Spinal cord (tissue), 10 donors: ENCODE data around the gene RAB15. TPM values are rescaled to one million over a fixed set of nuclear protein-coding genes. Genes with fewer than 3 reads are reported as not detected.

Source experiments
- DNase-seq, 6 donors: peaks; one replicate each; pipeline versions ENCODE4 v3.0.0 to v3.0.0-alpha.2; 2013 to 2015; ENCODE audit warnings: low spot score in 6 of 6, low read depth in 4 of 6
- H3K27ac ChIP-seq: one replicate; pipeline ENCODE4 v1.5.1; 2013; ENCODE audit warnings: low read depth, low read length, control low read depth
- H3K27me3 ChIP-seq: one replicate; pipeline ENCODE4 v1.6.1; 2013; ENCODE audit warnings: low read length; ENCODE audit not compliant: control insufficient read depth, insufficient read depth
- H3K36me3 ChIP-seq: one replicate; pipeline ENCODE4 v1.6.1; 2013; ENCODE audit warnings: low read length; ENCODE audit not compliant: control insufficient read depth, insufficient read depth
- H3K4me1 ChIP-seq: one replicate; pipeline ENCODE4 v1.6.1; 2013; ENCODE audit warnings: low read length; ENCODE audit not compliant: control insufficient read depth, insufficient read depth
- H3K4me3 ChIP-seq: one replicate; pipeline ENCODE4 v1.5.1; 2013; ENCODE audit warnings: low read depth, low read length, control low read depth
- H3K9me3 ChIP-seq: one replicate; pipeline ENCODE4 v1.6.1; 2013; ENCODE audit warnings: low read length; ENCODE audit not compliant: control insufficient read depth, insufficient read depth
- WGBS: methylation state at CpG from one replicate; pipeline ENCODE4 v1.1.5; 2013; ENCODE audit warnings: missing lambda C conversion rate; ENCODE audit not compliant: insufficient coverage; 5-methylcytosine and 5-hydroxymethylcytosine counted together
- polyA plus RNA-seq, 2 donors: library from polyadenylated mRNA; unstranded; fragments of 120-200 nt; gene quantifications; one replicate each; pipeline ENCODE4 v1.2.1, GENCODE V29; 2013; ENCODE audit not compliant: insufficient read length in 2 of 2
- total RNA-seq, 2 donors: library from RNA; depleted of rRNA in 1 of 2; stranded (reverse); fragments of 120-200 nt in 1 of 2; fragments of >200 nt in 1 of 2; gene quantifications; one replicate each; pipeline versions ENCODE4 v1.2.3 to v1.2.4, GENCODE V29; 2013 to 2014
- donor health status: healthy.

Gene RAB15
- total and polyA plus RNA-seq, 4 donors, result 23.5 to 102 (median 57.6) TPM

- Histone ChIP-seq H3K9me3 (no peaks in the 10 kb centered on the region), H3K27ac (no peak overlapping the region), H3K36me3 (peaks cover 53% of the 10 kb centered on the region), H3K4me3 (no peak overlapping the region), H3K27me3 (no peaks in the 10 kb centered on the region), H3K4me1 (peaks cover 8% of the 10 kb centered on the region)
- no peak for DNase-seq
Measured at GRCh38 chr14:64951724-64952123, 20.4 kb downstream of the RAB15 start.

- Histone ChIP-seq H3K27me3 (no peaks in the 10 kb centered on the region), H3K36me3 (peaks cover 53% of the 10 kb centered on the region), H3K4me1 (peaks cover 8% of the 10 kb centered on the region), H3K27ac (no peak overlapping the region), H3K9me3 (no peaks in the 10 kb centered on the region), H3K4me3 (no peak overlapping the region)
- 93% methylated on average over 7 of the region's 8 CpGs for whole genome bisulfite sequencing
- no peak for DNase-seq
Measured at GRCh38 chr14:64951291-64951690, 20.8 kb downstream of the RAB15 start.

- peaks cover 53% of the 10 kb centered on the region for H3K36me3 ChIP-seq
- no peaks in the 10 kb centered on the region for H3K27me3 ChIP-seq
- no peak overlapping the region for H3K27ac ChIP-seq
- H3K4me1 ChIP-seq, result peaks cover 8% of the 10 kb centered on the region
- H3K4me3 ChIP-seq, result no peak overlapping the region
- WGBS, result 95% methylated on average over 4 of the region's 8 CpGs
- DNase-seq, result no peak
- no peaks in the 10 kb centered on the region for H3K9me3 ChIP-seq
Measured at GRCh38 chr14:64950889-64951288, 21.2 kb downstream of the RAB15 start.

- H3K27me3 ChIP-seq, result no peaks in the 10 kb centered on the region
- WGBS, result 80% methylated on average over 6 of the region's 8 CpGs
- no peak for DNase-seq
- H3K4me3 ChIP-seq, result no peak overlapping the region
- no peaks in the 10 kb centered on the region for H3K9me3 ChIP-seq
- peaks cover 44% of the 10 kb centered on the region for H3K36me3 ChIP-seq
- H3K4me1 ChIP-seq, result peaks cover 8% of the 10 kb centered on the region
- no peak overlapping the region for H3K27ac ChIP-seq
Measured at GRCh38 chr14:64948612-64949210, 23.4 kb downstream of the RAB15 start.

GRCh38 chr14:64947710-64948611, 24.2 kb downstream of the RAB15 start:
- no peaks in the 10 kb centered on the region for H3K27me3 ChIP-seq
- 80% methylated on average over 27 of the region's 28 CpGs for WGBS
- no peaks in the 10 kb centered on the region for H3K9me3 ChIP-seq
- H3K36me3 ChIP-seq, result peaks cover 44% of the 10 kb centered on the region
- H3K27ac ChIP-seq, result no peak overlapping the region
- DNase-seq, result no peak
- no peak overlapping the region for H3K4me3 ChIP-seq
- peaks cover 8% of the 10 kb centered on the region for H3K4me1 ChIP-seq

- Histone ChIP-seq H3K4me1 (peaks cover 8% of the 10 kb centered on the region), H3K9me3 (no peaks in the 10 kb centered on the region), H3K4me3 (no peak overlapping the region), H3K27ac (no peak overlapping the region), H3K36me3 (peaks cover 44% of the 10 kb centered on the region), H3K27me3 (no peaks in the 10 kb centered on the region)
- 40% methylated on average over 3 of the region's 6 CpGs for WGBS
- no peak for DNase-seq
Measured at GRCh38 chr14:64946310-64947045, 25.7 kb downstream of the RAB15 start.

- no peak overlapping the region for H3K4me3 ChIP-seq
- peaks cover 37% of the 10 kb centered on the region for H3K36me3 ChIP-seq
- H3K27me3 ChIP-seq, result no peaks in the 10 kb centered on the region
- WGBS, result 89% methylated on average over 8 of the region's 12 CpGs
- H3K27ac ChIP-seq, result no peak overlapping the region
- H3K9me3 ChIP-seq, result no peaks in the 10 kb centered on the region
- no peak for DNase-seq
- peaks cover 8% of the 10 kb centered on the region for H3K4me1 ChIP-seq
Measured at GRCh38 chr14:64945431-64946178, 26.5 kb downstream of the RAB15 start.

GRCh38 chr14:64944861-64945260, 27.3 kb downstream of the RAB15 start:
- Histone ChIP-seq H3K27me3 (no peaks in the 10 kb centered on the region), H3K4me1 (peaks cover 8% of the 10 kb centered on the region), H3K27ac (no peak overlapping the region), H3K36me3 (peaks cover 31% of the 10 kb centered on the region), H3K9me3 (no peaks in the 10 kb centered on the region), H3K4me3 (no peak overlapping the region)
- DNase-seq, result no peak
- 81% methylated on average over 1 of the region's 4 CpGs for WGBS

GRCh38 chr14:64944041-64944440, 28.1 kb downstream of the RAB15 start:
- no peak for DNase-seq

More at GRCh38 chr14:64944041-64944440, 28.1 kb downstream of the RAB15 start:
- Histone ChIP-seq H3K27ac (no peak overlapping the region), H3K9me3 (no peaks in the 10 kb centered on the region), H3K36me3 (peaks cover 30% of the 10 kb centered on the region), H3K4me3 (no peak overlapping the region), H3K4me1 (peaks cover 8% of the 10 kb centered on the region), H3K27me3 (no peaks in the 10 kb centered on the region)
- WGBS, result no CpG with 5 or more reads among the region's 2 CpGs
